Panc1 (cell line): ENCODE results near the gene CDK18.

Source experiments
- POLR2AphosphoS5 ChIP-seq: IDR thresholded peaks from 2 replicates; pipeline ENCODE4 v1.6.1; 2012; ENCODE audit warnings: mild to moderate bottlenecking, low read depth, low read length, moderate library complexity
- SIN3A ChIP-seq: IDR thresholded peaks from 2 replicates; pipeline ENCODE4 v1.6.1; 2012; ENCODE audit warnings: low read depth, mild to moderate bottlenecking, low read length, moderate library complexity, borderline replicate concordance; ENCODE audit not compliant: insufficient read depth
- TF ChIP-seq, protein P1 (sequence below): fragments of 450-650 bp; IDR thresholded peaks from 2 replicates; pipeline ENCODE4 v1.5.1; 2017; ENCODE audit warnings: mild to moderate bottlenecking
- TF ChIP-seq, protein P2 (sequence below), 2 experiments: IDR thresholded peaks; 2 replicates each; pipeline ENCODE4 v1.6.1; 2011 to 2012; ENCODE audit warnings: low read depth in 2 of 2, control low read depth in 1 of 2, low read length in 1 of 2, mild to moderate bottlenecking in 1 of 2, moderate library complexity in 1 of 2; ENCODE audit not compliant: insufficient read depth in 1 of 2

DNA sequence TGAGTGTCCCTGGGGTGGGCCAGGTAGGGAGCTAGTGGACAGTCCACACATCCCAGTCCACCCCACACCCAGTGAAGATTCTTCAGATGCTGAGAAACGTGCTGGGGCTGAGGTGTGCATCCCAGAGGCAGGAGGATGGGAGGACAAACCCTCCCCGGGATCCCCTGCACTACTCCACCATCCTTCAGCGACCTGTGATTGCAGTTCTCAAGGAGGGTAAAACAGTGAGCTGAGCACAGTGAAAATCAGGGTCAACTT lies 76.4 kb downstream of the CDK18 start:
- TF ChIP-seq, protein P1, sequence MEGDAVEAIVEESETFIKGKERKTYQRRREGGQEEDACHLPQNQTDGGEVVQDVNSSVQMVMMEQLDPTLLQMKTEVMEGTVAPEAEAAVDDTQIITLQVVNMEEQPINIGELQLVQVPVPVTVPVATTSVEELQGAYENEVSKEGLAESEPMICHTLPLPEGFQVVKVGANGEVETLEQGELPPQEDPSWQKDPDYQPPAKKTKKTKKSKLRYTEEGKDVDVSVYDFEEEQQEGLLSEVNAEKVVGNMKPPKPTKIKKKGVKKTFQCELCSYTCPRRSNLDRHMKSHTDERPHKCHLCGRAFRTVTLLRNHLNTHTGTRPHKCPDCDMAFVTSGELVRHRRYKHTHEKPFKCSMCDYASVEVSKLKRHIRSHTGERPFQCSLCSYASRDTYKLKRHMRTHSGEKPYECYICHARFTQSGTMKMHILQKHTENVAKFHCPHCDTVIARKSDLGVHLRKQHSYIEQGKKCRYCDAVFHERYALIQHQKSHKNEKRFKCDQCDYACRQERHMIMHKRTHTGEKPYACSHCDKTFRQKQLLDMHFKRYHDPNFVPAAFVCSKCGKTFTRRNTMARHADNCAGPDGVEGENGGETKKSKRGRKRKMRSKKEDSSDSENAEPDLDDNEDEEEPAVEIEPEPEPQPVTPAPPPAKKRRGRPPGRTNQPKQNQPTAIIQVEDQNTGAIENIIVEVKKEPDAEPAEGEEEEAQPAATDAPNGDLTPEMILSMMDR: no peak
- TF ChIP-seq POLR2AphosphoS5 (no peak), SIN3A (no peak)
- TF ChIP-seq, protein P2, sequence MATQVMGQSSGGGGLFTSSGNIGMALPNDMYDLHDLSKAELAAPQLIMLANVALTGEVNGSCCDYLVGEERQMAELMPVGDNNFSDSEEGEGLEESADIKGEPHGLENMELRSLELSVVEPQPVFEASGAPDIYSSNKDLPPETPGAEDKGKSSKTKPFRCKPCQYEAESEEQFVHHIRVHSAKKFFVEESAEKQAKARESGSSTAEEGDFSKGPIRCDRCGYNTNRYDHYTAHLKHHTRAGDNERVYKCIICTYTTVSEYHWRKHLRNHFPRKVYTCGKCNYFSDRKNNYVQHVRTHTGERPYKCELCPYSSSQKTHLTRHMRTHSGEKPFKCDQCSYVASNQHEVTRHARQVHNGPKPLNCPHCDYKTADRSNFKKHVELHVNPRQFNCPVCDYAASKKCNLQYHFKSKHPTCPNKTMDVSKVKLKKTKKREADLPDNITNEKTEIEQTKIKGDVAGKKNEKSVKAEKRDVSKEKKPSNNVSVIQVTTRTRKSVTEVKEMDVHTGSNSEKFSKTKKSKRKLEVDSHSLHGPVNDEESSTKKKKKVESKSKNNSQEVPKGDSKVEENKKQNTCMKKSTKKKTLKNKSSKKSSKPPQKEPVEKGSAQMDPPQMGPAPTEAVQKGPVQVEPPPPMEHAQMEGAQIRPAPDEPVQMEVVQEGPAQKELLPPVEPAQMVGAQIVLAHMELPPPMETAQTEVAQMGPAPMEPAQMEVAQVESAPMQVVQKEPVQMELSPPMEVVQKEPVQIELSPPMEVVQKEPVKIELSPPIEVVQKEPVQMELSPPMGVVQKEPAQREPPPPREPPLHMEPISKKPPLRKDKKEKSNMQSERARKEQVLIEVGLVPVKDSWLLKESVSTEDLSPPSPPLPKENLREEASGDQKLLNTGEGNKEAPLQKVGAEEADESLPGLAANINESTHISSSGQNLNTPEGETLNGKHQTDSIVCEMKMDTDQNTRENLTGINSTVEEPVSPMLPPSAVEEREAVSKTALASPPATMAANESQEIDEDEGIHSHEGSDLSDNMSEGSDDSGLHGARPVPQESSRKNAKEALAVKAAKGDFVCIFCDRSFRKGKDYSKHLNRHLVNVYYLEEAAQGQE (IDR thresholded peaks at IDR 0.05; ENCODE audit: insufficient read depth in 1 of 2, low read depth in 2 of 2, low read length in 1 of 2): no peak
